B cell (primary cell): ENCODE measurements around the gene PTCSC3.

ENCODE experiments used
- CTCF ChIP-seq: fragments of 200-600 bp; IDR thresholded peaks from one replicate; pipeline ENCODE4 v1.8.0; 2022; ENCODE audit warnings: antibody characterized with exemption, mild to moderate bottlenecking
- EZH2 ChIP-seq: IDR thresholded peaks from 2 replicates; pipeline ENCODE4 v1.6.1; 2012; ENCODE audit warnings: borderline replicate concordance, low read depth, mild to moderate bottlenecking, moderate library complexity, low read length; ENCODE audit not compliant: insufficient read depth, poor library complexity, severe bottlenecking

- TF ChIP-seq CTCF: no peak
- TF ChIP-seq EZH2: no peak
Measured at GRCh38 chr14:36224176-36224575, 47.7 kb upstream of the PTCSC3 start.
